Measurements from ENCODE around the gene PAX7.

The PAX7 gene

DNA sequence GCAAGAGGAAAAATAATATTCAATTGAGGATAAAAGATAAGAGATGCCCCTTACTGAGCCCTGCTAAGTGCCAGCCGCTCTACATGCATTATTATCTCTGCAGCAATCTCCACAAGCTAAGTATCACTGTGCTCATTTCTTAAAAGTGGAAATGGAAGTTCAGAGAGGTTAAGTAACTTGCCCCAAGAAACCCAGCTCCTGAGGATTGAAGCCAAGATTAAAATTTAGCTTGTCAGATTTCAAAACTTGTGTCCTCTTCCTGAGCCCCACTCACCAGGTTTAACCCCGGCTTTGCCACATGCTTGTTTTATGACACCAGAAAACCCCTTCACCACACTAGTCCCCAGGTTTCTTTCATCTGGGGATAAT lies 11.2 kb upstream of the PAX7 start:
- DNase-seq = no peak

DNA sequence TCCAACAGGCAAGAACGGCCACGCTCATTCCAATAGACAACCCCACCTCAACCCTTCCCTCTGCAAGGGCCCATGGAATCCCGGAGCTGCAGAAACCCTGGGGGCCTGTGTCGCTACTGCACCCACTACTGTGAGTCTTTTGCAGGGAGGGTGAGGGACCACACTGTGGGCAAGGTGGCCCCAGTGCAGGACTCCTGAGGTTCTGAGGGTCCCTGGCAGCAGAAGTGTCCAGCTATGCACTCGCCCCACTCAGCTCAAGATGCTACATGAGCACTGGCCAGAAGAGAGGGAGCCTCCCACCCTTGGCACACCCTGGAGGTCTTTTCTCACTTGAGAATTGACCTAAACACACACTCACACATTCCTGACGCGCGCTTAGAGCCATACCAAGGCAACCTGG lies 2.1 kb upstream of the PAX7 start:
- no peak for DNase-seq

- DNase-seq = no peak
Observed at GRCh38 chr1:18629659-18630510, 761 bp upstream of the PAX7 start.

DNA sequence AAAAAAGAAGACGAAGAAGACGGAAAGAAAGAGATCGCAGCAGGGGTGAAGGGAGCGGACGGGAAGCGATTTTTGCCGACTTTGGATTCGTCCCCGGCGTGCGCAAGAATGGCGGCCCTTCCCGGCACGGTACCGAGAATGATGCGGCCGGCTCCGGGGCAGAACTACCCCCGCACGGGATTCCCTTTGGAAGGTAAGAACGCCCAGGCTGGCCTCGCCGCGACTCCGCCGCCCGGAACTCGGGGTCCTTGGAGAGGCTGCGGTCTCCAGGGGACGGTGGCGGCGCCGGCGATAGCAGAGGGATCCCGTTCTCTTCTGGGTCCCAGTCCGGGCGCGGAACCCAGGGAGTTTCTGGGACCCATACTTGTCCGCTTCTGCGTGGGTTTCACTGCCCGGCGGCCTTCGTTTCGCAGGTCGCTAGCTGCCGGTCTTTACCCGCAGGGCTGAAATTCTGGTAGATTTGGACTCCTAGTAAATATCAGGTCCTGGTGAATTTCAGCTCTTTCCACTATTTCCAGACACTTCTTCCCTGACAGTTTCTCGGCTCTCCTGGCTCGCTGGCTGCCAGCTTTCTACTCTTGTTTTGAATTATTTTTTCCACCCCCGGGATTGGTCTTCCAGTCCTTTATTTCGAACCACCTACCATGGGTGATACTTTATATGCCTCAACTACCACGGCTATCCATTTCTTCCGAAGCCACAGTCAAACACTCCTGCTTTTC lies 1.0 kb downstream of the PAX7 start:
- no peak for DNase-seq

GRCh38 chr1:18632218-18632588 lies 1.6 kb downstream of the PAX7 start:
- no peak for DNase-seq

GRCh38 chr1:18632783-18633421 lies 2.3 kb downstream of the PAX7 start:
- no peak for DNase-seq

GRCh38 chr1:18633422-18634155 lies 2.9 kb downstream of the PAX7 start:
- no peak for DNase-seq

- no peak for DNase-seq
Observed at GRCh38 chr1:18634276-18634675, 3.6 kb downstream of the PAX7 start.

DNA sequence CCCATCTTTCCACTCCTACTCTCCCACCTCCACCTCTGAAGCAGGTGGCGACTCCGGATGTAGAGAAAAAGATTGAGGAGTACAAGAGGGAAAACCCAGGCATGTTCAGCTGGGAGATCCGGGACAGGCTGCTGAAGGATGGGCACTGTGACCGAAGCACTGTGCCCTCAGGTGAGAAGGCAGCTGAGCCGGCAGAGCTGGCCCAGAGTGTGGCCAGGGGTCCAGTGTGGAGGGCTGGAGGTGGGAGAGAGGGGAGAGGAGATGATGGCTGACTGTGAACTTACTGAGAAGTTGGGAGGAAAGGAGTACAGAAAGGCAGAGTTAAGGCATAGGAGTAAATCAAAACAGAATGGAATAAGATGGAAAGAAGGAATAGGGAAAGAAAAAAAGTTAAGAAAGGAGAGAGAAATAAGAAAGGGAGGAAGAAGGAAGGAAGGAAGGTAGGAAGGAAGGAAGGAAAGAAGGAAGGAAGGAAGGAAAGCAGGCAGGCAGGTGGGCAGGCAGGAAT lies 4.5 kb downstream of the PAX7 start:
- no peak for DNase-seq

- DNase-seq = no peak
Observed at GRCh38 chr1:18635891-18636595, 5.4 kb downstream of the PAX7 start.

- no peak for DNase-seq
Observed at GRCh38 chr1:18636596-18637508, 6.2 kb downstream of the PAX7 start.

DNA sequence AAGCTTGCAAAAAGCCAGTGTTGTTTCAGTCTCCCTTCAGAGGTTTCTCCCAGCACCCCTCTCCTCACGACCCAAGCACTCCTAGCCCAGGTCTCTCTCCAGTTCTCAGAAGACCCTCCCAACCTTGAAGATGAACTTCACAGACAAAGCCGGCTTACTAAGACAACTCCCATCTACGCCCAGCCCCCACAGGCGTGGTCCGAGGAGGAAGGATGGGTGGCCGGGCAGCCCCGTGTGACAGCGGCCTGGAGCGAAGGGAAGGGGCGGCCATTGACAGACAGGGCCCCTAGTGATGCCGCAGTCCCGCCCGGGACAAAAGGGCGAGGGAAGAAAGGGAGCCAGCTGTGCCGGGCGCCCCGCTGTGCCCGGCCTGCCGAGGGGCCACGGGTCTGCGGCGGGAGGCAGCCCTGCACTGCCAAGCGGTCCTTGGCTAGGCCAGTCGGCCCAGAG lies 6.9 kb downstream of the PAX7 start:
- no peak for DNase-seq

DNA sequence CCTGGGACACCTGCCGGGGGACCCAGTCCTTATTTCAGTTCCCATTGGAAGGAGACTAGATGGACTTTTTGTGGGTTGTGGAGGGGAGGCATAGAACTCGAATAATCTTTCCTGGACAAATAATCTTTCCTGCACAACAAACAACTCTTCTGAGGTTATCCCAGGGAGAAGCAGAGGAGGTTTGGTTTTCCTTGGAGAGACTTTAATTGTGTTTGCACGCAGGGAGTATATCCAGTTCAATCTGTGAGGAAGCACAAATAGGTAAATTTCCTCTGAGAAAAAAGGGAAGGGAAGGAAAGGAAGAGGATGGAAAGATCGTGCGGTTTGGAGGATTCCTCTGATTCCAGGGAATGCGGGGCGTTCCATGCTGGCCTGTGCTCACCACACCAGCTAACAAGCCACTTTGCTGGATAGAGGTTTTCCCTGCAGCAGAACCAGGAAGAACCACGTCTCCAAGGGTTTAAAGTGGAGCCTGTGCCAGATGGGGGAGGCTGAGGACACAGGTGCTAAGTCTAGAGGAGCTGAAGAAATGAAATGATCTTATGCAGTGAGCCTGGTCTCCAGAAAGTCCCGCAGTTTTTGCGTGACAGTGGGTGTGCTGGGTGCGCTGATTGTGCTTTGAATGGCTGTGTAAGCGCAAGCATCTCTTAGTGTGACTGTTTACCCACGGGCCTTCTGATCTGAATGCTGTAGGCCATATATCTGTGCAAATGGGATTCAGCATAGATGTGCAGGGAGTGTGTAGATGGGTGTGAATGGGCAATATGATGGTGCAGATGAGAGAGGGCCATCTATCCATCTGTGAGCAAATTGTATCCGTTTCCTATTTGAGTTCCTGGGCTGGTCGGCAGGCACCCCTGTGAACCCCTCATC lies 7.6 kb downstream of the PAX7 start:
- no peak for DNase-seq

DNA sequence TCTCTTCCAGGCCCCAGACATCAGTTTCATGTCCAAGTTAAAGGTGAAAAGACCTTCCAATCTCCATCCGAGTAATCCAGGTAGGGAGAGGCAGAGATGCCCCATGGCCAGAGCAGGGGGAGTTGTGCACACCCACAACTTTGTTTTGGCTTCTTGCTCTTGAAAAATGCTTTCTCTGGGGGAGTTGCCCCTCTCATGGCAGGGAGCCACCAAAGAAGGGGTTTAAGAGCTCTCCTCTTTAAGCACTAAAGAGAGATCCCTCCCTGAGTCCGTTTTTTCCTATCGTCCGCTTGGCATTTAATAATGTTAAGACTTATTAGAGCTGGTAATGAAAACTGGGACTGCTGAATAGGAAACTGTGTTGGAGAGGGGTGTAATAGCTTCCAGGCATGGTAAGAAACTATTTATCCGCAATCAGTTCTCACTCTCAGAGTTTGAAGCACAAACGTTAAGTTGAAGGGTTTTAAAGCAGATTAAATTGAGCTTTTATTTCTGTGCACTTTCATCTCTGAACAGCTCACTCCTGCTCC lies 8.3 kb downstream of the PAX7 start:
- no peak for DNase-seq

DNA sequence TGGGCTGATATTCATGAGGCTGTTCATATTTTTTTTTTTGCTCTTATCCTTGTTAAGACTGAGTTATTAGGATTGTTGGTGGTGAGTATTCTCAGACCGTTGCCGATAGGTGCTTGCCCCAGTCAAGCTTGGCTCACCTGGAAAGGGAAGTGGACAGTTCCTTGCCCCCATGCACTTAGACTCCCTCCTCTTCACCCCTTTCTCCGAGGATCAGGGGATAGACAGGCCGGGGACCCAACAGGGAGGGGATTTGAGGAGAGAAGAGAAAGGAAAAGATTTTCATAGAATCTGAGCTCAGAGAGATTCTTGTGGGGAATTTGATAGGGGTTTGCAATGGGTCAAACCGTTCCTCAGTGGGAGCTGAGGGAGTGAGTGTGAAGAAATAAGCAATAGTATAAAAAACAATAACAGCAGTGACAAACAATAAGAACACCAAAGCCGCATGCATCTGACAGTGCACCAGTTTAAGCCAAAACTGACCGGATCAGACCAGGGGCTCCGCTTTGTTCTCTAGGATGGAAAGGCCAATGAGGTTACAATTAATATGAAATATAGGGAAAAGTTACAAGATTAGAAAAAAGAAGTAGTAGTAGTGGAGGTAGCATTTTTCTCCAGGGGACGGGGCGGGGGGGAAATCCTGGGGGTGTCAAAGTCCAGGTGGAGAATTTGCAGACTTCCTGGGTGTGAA lies 8.9 kb downstream of the PAX7 start:
- no peak for DNase-seq

GRCh38 chr1:18640228-18641004 lies 9.8 kb downstream of the PAX7 start:
- no peak for DNase-seq

DNA sequence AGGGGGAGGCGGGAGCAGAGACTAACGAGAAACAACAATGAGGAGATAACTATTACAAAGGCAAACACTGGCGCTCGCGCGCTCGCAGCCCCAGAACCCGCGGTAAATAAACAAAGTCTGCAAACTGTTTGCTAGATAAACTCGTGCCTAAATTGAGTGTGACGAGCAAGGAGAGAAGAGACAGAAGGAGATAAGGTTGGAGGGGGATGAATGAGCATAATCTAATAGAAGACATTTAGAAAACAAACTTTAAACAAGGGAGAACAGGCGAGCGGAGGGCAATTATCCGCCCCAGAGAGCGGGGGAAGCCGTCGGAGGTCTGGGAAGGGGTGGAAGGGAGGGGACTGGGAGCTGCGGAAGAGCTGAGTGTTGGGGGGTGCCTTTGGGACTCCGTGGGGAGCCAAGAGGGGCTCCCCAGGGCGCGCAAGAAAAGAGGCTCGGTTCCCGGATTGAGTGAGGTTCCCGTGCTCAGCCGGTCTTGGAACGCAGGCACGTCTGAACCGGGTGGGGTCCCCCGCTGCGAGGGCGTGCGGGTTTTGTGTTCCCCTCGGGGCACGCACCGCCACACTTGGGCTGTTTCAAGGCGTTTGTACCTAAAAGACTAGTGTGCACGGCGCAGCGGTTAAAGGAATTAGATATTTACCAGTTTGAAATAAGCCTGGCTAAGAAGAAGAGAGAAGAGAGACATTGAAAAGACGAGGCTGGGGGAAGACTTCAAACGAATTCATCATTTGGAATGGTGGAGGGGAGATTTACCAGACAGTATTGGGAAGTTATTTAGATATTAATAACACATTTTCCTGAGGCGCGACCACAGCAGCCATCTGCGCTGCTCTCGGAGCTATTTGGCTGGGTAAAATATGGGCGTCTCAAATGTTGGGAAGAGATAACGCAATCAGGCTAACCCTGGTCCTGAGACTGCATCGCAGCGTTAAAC lies 10.6 kb downstream of the PAX7 start:
- DNase-seq = no peak
